ENCODE data around the gene ITGB3BP.
"Not testable (repeated sequence)": the region's sequence is repeated elsewhere in the genome, so short reads cannot be mapped to it uniquely, and the experiment has no call there.

Gene ITGB3BP, protein sequence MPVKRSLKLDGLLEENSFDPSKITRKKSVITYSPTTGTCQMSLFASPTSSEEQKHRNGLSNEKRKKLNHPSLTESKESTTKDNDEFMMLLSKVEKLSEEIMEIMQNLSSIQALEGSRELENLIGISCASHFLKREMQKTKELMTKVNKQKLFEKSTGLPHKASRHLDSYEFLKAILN

GRCh38 chr1:63522891-63523728, at the start of gene ITGB3BP, which contains the start of gene EFCAB7:
ITGB3BP (minus strand) TSS chr1:63523225; CDS start chr1:63523133, 92 bp downstream.
EFCAB7 (plus strand) TSS chr1:63523525; CDS start chr1:63525573, 2,048 bp downstream.
- peak; percentile 81 for DNase-seq

- DNase-seq: not testable (repeated sequence)
Observed at GRCh38 chr1:63572686-63573085, 49.7 kb upstream of the ITGB3BP start.

DNA sequence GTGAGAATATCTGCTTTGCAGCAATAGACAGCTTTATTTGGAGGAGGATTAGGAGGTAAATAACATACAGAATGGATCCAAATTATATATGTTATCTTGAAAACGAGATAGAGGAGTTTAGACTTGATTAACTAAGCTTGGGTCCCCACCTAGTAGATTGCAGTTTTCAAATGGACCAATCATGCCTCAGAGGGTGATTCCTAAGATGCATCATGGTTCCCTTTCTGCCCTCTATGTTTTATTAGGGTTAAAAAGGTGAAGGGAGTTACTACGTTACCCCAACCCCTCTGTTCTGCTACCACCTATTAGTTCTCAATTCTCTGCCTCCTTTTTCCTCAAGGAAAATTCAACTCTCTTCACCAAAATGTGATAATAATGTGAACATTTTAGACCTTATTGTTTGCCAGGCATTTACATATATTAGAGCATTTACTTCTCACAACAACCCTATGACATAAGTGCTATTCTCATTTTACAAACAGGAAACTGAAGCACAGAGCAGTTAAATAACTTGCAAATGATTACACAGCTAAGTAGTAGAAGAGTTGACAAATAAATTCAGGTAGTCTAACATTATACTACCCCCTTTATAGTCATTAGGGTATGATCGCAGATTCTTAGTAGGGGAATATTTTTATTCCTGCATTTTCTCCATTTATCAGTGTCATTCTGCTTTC, 46.8 kb upstream of the ITGB3BP start:
- no peak for DNase-seq

DNA sequence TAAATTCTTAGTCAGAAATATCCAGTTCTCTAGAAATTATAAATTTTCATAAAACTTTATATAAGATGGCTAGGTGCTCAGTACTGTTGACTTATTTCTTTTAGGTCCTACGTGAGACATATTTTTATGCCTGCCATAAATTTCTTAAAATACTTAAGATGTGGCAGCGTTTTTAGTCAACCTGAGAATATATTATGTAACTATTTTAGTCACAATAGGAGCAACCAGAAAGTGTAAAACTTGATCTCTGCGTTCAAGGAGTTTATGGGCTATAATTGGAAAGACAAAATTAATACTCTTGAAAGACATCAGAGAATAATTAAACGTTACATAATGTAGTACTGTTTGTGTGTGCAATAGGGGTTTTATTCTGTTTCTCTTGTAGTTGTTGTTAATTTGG, 46.0 kb upstream of the ITGB3BP start:
- no peak for DNase-seq

DNA sequence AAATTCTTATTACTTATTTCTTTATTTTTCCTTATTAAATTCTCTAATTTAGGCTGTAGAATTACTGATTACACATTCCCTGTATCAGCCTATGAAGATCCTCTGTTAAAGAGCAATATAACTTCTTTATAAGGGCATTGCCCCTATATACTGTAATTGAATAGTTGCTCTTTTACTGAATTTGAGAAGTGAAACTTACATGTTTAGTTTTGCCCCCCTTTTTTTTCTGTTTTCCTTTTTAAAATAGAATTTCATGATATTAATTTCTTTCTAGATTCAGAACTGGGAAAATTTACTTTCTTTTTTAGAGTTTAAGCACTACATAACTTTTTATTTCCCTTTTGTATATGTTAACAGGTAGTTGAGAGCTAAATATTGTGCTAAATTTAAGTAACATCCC, 40.7 kb upstream of the ITGB3BP start:
- DNase-seq: no peak

GRCh38 chr1:63559357-63559756, 36.3 kb upstream of the ITGB3BP start:
- no peak for DNase-seq

DNA sequence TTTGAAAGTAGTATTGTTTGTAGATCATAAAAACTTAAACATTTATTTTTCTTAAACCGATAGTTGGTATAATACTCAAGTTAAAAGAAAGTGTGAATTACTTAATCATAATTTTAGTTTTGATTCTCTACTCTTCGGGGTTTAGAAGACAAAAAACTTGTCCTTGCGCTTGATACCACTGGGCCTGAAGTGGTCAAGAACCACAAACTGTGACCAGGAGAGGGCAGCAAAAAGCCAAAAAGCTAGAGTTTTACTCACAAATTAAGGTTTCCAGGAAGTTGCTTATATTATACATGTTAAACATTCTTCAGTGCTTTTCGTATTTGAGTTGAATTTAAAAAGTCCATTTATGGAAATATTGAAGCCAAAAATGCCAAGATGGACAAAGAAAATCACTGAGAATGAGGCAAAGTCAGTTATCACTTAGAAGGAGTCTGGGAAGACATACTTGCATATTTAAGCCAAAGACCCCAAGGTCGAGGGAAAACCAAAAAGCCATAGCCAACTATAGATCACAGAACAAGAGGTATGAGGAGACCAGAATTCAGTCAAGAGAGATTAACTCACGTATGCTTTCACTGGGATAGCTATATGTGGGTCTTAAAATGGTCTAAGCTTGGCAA, 34.5 kb upstream of the ITGB3BP start:
- no peak for DNase-seq

DNA sequence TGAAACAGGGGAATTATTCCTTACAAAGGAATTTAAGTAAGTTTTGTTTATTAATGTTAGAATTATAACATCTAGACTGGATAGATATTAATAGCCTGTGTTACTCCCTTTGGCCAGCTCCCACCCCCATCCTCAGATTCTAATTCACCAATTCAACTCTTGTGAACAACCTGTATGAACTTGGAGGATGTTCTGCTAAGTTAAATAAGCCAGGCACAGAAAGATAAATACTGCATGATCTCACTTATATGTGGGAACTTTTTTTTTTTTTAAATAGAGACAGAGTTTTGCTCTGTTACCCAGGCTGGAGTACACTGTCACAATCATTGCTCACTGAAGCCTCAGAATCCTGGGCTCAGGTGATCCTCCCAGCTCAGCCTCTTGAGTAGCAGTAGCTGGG, 32.5 kb upstream of the ITGB3BP start:
- no peak for DNase-seq

- DNase-seq: no peak
Observed at GRCh38 chr1:63548877-63549276, 25.9 kb upstream of the ITGB3BP start.

DNA sequence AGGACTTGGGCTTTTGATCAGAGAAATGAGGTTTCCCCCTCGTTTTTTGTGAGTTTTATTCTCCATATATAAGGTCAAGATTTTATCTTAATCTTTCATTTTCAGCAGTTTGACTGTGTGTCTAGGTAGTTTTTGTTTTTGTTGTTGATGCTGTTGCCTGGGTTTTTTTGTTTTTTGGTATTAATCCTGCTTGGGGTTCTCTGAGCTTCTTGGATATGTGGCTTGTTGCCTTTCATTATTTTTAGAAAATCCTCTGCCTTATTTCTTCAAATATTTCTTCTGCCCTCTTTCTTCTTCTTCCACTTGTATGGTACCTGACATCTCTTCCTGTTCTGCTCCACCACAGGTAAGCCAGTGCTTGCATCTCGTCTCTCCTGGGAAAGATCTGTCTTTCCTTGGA, 25.3 kb upstream of the ITGB3BP start:
- no peak for DNase-seq

DNA sequence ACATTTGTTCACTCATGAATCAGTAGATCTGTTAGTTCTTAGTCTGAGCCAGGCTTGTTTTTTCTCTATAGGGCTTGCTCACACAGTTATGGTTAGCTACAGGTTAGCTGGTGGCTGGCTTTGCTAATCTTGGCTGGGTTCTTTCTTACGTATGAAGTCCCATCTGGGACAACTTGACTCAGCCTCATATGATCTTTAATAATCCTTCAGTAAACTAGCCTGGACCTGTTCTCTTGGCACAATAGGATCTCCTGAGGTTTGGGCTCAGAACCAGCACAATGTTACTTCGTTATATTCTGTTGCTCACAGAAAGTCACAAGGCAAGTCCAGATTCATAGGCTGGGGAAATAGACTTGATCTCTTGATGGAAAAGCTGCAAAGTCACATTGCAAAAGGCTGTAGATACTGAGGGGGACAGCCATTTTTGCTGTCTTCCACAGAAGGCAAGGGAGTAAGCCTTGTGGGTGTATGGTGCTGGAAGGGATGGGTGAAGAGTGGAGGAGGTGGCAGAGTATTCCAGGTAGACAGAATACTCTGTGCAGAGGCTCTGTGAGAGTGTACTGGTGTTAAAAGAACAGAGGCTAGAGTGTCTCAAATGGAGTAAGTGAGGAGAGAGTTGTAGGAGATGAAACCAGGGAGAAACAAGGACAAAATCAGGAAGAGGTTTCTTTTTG, 24.7 kb upstream of the ITGB3BP start:
- no peak for DNase-seq

GRCh38 chr1:63545780-63546179, 22.8 kb upstream of the ITGB3BP start:
- DNase-seq: no peak

DNA sequence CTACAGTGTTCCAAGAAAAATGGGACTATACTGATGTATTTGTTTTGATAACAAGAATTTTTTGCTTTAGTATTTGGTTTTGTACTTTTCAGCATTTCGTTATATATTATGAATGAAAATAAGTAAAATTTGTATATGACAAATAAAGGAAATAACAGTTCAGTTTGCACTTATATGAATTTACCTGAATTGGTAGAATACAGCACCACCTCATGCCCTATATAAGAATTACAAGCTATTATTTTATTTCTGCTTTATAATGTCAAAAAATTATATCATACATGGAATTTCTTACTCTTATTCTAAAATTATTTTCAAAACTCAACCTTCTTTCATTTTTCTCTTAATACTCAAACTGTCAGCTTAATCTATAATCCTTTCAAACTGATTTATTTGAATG, 14.9 kb upstream of the ITGB3BP start:
- DNase-seq: no peak

DNA sequence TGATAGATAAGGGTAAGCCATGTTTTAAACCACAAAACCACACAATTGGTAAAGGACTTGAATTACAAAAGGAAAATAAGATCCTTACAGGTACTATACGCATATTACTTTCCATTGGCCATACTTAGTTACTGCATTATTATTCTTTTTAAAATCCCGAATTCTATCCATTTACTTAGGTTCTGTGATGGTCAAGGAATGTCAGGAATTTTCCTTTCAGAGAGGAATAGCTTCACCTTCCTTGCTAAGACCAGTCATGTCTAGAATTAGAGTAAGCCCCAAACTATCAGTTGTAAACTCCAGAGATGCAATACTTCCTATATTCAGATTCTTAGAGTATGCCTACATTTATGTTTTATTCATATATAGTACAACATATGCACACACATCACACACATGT, 14.0 kb upstream of the ITGB3BP start:
- no peak for DNase-seq

GRCh38 chr1:63534406-63534805, 11.4 kb upstream of the ITGB3BP start:
- no peak for DNase-seq

- no peak for DNase-seq
Observed at GRCh38 chr1:63533931-63534330, 10.9 kb upstream of the ITGB3BP start.

GRCh38 chr1:63532727-63533126, 9.7 kb upstream of the ITGB3BP start:
- no peak for DNase-seq

DNA sequence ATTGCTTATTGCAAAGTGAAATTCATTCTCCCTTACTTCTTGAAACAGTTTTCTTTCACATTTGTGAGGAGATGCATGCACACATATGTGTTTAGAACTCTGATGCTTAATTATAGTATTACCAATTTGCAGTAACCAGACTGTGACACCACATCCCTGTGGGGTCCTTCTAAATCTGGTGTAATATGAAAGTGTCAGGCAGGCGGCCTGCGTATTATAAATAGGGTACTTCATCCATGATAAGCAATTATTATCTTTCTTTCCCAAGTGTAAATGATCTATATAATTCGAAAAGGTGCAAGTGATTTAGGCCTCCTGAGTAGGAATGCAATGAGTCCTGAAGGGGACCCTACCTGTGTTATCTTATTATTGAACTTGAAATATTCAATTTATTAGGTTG, 1.2 kb upstream of the ITGB3BP start:
- no peak for DNase-seq

DNA sequence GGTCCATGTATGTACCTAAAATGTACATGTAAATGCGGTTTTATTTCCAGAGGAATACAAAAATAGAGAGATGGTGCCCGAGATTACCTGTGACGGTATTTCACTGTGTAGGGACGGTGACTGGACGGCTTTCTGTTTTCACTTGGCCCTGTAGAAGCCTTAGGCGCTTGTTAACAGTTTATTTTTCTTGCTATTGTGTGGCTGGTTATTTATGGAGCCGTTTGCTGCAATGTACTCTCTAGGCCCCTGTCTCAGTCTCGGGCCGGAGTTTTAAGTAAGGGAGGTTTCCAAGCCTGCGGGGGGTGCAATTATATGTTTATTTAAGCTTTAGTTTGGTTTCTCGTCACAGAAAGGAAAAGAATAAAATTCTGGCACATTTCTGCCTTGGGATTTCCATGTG, 713 bp upstream of the ITGB3BP start:
- no peak for DNase-seq

- DNase-seq: no peak
Observed at GRCh38 chr1:63516629-63517028, 6.4 kb downstream of the ITGB3BP start.

DNA sequence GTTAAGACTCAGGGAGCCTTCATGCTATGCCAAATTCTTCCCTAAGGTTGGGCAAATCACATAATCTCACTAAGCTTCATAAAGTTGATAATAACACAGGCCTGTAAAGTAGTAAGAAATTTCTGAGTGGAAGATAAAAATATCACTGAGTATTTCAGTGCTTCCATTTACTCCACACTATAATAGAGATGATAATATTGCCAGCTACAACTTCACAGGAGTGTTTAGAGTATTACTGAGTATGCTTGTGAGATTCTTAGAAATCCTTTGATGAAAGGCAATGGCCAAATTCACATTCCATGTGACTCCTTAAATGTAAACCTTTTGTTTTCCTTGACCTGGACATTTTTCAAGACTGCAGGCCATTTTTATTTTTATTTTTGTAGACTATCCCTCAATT, 10.4 kb downstream of the ITGB3BP start:
- DNase-seq: no peak

- no peak for DNase-seq
Observed at GRCh38 chr1:63509718-63510117, 13.3 kb downstream of the ITGB3BP start.

- DNase-seq: no peak
Observed at GRCh38 chr1:63506782-63507181, 16.2 kb downstream of the ITGB3BP start.
